MCF 10A (cell line): Measurements from ENCODE around the gene ARMH4. TPM values are rescaled to one million over a fixed set of nuclear protein-coding genes. Genes with fewer than 3 reads are reported as not detected.

Experiments used
- BruUV-seq: library from RNA; stranded (reverse); fragments of 400-500 nt; replicated peaks from 2 replicates; lab custom pipeline; 2021; lab: Mats Ljungman, UMichigan
- CTCF ChIA-PET: fragments of 300-600 bp; sonication (Branson Sonifier 250); formaldehyde crosslinking; extraction: SDS; loops from one replicate; lab custom pipeline; 2021; ENCODE audit warnings: antibody characterized with exemption, inconsistent platforms; lab: Yijun Ruan, JAX
- POLR2A ChIA-PET: fragments of 300-600, 350-650 bp; sonication (Branson Sonifier 250); formaldehyde crosslinking; extraction: SDS; loops from one replicate; lab custom pipeline; 2020; ENCODE audit warnings: antibody characterized with exemption, inconsistent platforms; lab: Yijun Ruan, JAX
- DNase-seq: peaks from one replicate; pipeline ENCODE4 v3.0.0-alpha.2; 2018; ENCODE audit not compliant: unreplicated experiment
- H3K27ac Mint-ChIP-seq: one replicate; pipeline ENCODE4 v1.8.0; 2022; ENCODE audit warnings: mild to moderate bottlenecking, low read depth, mixed read lengths; ENCODE audit not compliant: unreplicated experiment
- H3K27me3 Mint-ChIP-seq: one replicate; pipeline ENCODE4 v1.8.0; 2022; ENCODE audit warnings: mixed read lengths; ENCODE audit not compliant: insufficient read depth, unreplicated experiment
- H3K36me3 Mint-ChIP-seq: one replicate; pipeline ENCODE4 v1.8.0; 2022; ENCODE audit warnings: mild to moderate bottlenecking, moderate library complexity, mixed read lengths; ENCODE audit not compliant: insufficient read depth, unreplicated experiment
- H3K4me1 Mint-ChIP-seq: one replicate; pipeline ENCODE4 v1.8.0; 2022; ENCODE audit warnings: mixed read lengths; ENCODE audit not compliant: insufficient read depth, unreplicated experiment
- H3K4me3 Mint-ChIP-seq: one replicate; pipeline ENCODE4 v1.8.0; 2022; ENCODE audit warnings: mild to moderate bottlenecking, moderate library complexity, mixed read lengths; ENCODE audit not compliant: unreplicated experiment
- H3K9me3 Mint-ChIP-seq: one replicate; pipeline ENCODE4 v1.8.0; 2022; ENCODE audit warnings: mixed read lengths; ENCODE audit not compliant: unreplicated experiment
- intact Hi-C: fragments of 100-400 bp; cut with micrococcal nuclease; formaldehyde crosslinking; loops from 2 replicates; pipeline ENCODE4 v1.14.1; 2022
- total RNA-seq: library from RNA; stranded (reverse); gene quantifications from 2 replicates; pipeline ENCODE4 v1.2.3, GENCODE V29; 2022
- TF ChIP-seq, protein P1 (sequence below): fragments of 200-600 bp; IDR thresholded peaks from one replicate; pipeline ENCODE4 v1.8.0; 2022; ENCODE audit warnings: antibody characterized with exemption, mild to moderate bottlenecking; ENCODE audit not compliant: unreplicated experiment

ARMH4 gene
- total RNA-seq, 1 experiment from 2014 or later: not detected

DNA sequence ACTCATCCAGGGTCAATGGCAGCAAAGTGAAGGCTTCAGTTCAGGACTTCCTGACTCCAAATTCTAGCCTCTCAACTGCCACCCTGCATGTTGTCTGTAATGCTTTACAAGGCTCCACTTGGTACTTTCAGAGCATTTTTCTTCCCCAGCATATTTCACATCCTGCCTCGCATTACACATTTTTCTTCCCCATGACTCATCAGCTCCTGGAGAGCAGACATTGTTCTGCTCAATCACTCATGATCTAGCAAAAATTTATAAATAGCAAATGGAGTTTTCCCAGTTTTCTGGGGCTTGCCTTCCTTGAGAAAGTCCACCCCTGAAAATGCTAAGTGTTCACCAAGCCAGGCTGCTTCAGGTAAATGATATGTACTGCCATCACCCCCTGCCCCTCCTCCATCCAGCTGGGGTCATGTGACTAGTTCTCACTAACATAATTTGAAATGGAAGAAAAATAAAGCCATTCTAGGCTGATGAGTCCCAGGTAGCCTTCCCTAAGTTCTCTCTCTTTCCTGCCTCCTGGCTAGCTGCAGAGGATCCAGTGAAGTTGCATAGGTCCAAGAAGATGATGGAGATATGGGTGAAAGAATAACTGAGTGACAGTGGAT, 69.4 kb downstream of the ARMH4 start:
- no TSS peak for BruUV-seq
- POLR2A ChIA-PET: interaction anchor here (0.6 to 1.5 kb wide), 4 partner anchors 9 to 603 kb away, joined by 3 to 5 read pairs (median 4); no protein-coding TSS in a partner anchor
- peaks cover 20% of the 10 kb centered on the region for H3K4me1 Mint-ChIP-seq
- peaks cover 22% of the 10 kb centered on the region for H3K27me3 Mint-ChIP-seq
- intact Hi-C loops: no loop called here
- CTCF ChIA-PET: interaction anchor here (1.0 to 1.6 kb wide), 2 partner anchors 10 to 391 kb away, joined by 3 to 8 read pairs; no protein-coding TSS in a partner anchor
- TF ChIP-seq, protein P1, sequence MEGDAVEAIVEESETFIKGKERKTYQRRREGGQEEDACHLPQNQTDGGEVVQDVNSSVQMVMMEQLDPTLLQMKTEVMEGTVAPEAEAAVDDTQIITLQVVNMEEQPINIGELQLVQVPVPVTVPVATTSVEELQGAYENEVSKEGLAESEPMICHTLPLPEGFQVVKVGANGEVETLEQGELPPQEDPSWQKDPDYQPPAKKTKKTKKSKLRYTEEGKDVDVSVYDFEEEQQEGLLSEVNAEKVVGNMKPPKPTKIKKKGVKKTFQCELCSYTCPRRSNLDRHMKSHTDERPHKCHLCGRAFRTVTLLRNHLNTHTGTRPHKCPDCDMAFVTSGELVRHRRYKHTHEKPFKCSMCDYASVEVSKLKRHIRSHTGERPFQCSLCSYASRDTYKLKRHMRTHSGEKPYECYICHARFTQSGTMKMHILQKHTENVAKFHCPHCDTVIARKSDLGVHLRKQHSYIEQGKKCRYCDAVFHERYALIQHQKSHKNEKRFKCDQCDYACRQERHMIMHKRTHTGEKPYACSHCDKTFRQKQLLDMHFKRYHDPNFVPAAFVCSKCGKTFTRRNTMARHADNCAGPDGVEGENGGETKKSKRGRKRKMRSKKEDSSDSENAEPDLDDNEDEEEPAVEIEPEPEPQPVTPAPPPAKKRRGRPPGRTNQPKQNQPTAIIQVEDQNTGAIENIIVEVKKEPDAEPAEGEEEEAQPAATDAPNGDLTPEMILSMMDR: no peak
- H3K27ac Mint-ChIP-seq: peak overlapping the region; percentile 80
- peak; percentile 80 for DNase-seq
- H3K9me3 Mint-ChIP-seq: no peaks in the 10 kb centered on the region
- no peak overlapping the region for H3K4me3 Mint-ChIP-seq
- H3K36me3 Mint-ChIP-seq: no peaks in the 10 kb centered on the region

DNA sequence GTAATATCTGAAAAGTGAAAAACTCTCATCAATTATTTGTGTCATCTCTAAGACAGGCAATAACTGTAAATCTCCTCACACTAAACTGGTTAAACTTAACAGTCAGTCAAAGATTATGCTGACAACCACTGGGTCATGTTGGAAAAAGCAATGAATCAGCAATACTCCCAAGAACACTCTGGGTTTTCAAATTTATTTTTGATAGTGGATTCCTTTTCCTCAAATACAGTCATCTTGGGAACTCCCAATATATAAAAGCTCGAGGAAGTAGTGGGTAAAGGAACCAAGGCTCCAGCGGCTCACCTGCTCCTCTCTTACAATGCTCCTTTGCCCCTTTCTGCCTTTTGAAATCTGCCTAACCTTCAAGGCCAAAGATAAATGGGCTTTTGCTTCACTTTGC, 70.0 kb downstream of the ARMH4 start:
- intact Hi-C loops: no loop called here
- H3K36me3 Mint-ChIP-seq: peaks cover 3% of the 10 kb centered on the region
- H3K27me3 Mint-ChIP-seq: peaks cover 16% of the 10 kb centered on the region
- no peak for DNase-seq
- H3K9me3 Mint-ChIP-seq: no peaks in the 10 kb centered on the region
- peaks cover 22% of the 10 kb centered on the region for H3K4me1 Mint-ChIP-seq
- H3K27ac Mint-ChIP-seq: peak overlapping the region; percentile 80
- ChIA-PET CTCF (interaction anchor here (1.0 to 1.6 kb wide), 2 partner anchors 9 to 390 kb away, joined by 3 to 8 read pairs; no protein-coding TSS in a partner anchor), POLR2A (interaction anchor here (0.7 to 1.5 kb wide), 4 partner anchors 17 to 602 kb away, joined by 3 to 4 read pairs (median 3); no protein-coding TSS in a partner anchor)
- TF ChIP-seq, protein P1: no peak
- no TSS peak for BruUV-seq
- H3K4me3 Mint-ChIP-seq: no peak overlapping the region

DNA sequence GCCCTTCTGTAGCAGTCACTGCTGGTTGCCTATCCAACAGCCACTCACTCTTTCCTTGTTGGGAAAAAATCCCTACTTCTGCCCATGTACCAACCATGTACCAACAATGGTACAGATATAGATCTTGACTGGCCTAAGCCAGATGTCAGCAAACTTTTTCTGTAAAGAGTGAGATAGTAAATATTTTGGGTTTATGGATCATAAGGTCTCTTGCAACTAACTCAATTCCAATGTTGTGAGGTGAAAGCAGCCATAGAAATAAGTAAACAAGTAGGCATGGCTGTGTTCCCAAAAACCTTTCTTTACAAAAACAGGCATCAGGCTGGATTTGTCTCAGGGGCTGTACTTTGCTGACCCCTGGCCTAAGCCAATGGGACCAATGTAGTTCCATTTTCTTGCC, 73.5 kb downstream of the ARMH4 start:
- DNase-seq: no peak
- CTCF ChIA-PET: interaction anchor here (0.6 to 1.7 kb wide), 5 partner anchors 18 to 609 kb away, joined by 3 to 6 read pairs (median 4); no protein-coding TSS in a partner anchor
- intact Hi-C loops: no loop called here
- peak overlapping the region; percentile 2 for H3K27ac Mint-ChIP-seq
- H3K27me3 Mint-ChIP-seq: no peaks in the 10 kb centered on the region
- no peaks in the 10 kb centered on the region for H3K9me3 Mint-ChIP-seq
- TF ChIP-seq, protein P1: no peak
- H3K4me1 Mint-ChIP-seq: peaks cover 22% of the 10 kb centered on the region
- POLR2A ChIA-PET: no interaction called here
- peaks cover 6% of the 10 kb centered on the region for H3K36me3 Mint-ChIP-seq
- no peak overlapping the region for H3K4me3 Mint-ChIP-seq
- no TSS peak for BruUV-seq

DNA sequence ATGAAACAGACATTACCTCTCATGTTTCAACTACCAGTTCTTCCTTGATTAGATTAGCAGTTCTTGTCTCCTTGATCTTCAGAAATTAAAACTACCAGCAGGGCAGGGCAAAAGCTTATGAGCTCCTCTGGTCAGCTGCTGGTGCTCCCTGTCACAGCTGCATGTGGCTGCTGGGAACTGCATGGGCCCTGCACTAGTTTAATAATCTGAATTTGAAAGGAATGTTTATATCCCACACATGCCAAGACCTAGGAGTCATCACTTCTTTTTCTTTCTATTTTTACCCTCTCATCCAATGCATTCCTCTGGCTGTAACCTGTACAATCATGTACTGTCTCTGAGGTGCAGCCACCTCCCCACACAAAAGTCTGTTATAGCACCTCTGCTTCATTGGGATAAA, 73.9 kb downstream of the ARMH4 start:
- intact Hi-C loops: no loop called here
- Mint-ChIP-seq H3K27me3 (no peaks in the 10 kb centered on the region), H3K36me3 (peaks cover 6% of the 10 kb centered on the region), H3K9me3 (no peaks in the 10 kb centered on the region), H3K27ac (peak overlapping the region; percentile 2), H3K4me1 (peaks cover 22% of the 10 kb centered on the region), H3K4me3 (no peak overlapping the region)
- peak; percentile 11 for DNase-seq
- ChIA-PET CTCF (interaction anchor here (0.6 to 1.7 kb wide), 10 partner anchors 18 to 609 kb away, joined by 3 to 6 read pairs (median 3); no protein-coding TSS in a partner anchor), POLR2A (interaction anchor here (0.8 kb wide), 1 partner anchor 585 kb away, joined by 3 read pairs; no protein-coding TSS in a partner anchor)
- TF ChIP-seq, protein P1: no peak
- no TSS peak for BruUV-seq
